Glomerular visceral epithelial cell (primary cell): ENCODE data around the gene CALR3.
"Not testable (repeated sequence)": the region's sequence is repeated elsewhere in the genome, so short reads cannot be mapped to it uniquely, and the experiment has no call there.

Experiments used
- DNase-seq: peaks from one replicate; pipeline ENCODE4 v3.0.0-alpha.2; 2016; ENCODE audit errors: extremely low spot score

CALR3 gene, protein sequence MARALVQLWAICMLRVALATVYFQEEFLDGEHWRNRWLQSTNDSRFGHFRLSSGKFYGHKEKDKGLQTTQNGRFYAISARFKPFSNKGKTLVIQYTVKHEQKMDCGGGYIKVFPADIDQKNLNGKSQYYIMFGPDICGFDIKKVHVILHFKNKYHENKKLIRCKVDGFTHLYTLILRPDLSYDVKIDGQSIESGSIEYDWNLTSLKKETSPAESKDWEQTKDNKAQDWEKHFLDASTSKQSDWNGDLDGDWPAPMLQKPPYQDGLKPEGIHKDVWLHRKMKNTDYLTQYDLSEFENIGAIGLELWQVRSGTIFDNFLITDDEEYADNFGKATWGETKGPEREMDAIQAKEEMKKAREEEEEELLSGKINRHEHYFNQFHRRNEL

DNA sequence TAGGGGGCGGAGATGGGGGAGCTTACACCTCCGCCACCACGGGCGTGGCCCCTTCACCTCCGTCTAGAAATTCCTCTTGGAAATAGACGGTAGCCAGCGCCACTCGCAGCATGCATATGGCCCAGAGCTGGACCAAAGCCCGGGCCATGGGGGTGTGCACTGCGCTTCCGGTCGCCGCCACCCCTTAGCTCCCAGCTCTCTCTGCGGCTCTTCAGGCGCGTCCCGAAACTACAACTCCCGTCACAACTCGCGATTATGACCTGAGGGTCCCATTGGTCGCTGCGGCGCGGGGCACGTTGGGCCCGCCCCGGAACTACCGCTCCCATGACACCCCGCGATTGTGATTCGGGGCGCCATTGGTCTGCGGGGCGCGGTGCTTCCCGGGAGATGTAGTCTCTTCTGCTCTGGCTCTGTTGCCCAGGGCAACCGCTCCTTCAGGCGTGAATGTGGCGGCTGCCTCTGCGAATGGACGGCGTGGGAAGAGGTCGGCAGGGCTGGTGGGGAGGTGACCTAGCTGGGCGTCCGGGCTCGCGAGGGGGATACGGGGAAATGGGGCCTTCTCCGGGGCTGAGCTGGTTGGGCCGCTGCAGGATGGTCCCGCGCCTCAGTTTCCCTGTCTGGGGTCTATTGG is at the start of gene CALR3, which contains the start of gene C19orf44:
CALR3 (minus strand) TSS at position 186 of the 631 bp plus-strand sequence; CDS start at position 148, 38 bp downstream.
C19orf44 (plus strand) TSS at position 413 of the 631 bp plus-strand sequence. CDS start 4,399 bp downstream, outside the sequence.
- DNase-seq: peak; percentile 99

DNA sequence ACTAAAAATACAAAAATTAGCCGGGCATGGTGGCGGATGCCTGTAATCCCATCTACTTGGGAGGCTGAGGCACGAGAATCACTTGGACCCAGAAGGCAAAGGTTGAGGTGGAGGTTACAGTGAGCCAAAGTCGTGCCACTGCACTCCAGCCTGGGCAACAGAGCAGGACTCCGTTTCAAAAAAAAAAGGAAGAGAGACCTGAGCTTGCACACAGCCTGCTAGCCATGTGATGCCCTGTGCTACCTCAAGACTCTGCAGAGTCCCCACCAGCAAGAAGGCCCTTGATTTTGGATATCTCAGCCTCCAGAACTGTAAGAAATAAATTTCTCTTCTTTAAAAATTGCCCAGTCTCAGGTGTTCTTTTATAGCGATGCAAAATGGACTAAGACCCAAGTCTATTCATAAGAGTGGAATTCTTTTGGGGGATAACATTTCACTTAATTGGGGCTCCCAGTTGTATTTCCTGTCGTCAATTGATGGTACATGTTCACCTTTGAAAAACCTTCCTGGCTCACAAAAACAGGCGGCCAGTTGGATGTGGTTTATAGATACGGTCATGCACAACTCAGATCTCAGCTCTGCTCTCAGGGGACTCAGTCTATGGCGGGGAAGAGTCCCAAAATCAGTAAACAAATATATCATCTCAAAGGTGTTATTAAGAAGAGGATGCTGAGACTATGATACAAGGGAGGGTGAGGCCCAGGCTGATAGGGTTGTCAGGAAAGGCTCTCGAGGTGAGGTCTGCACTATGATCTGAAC is 48.7 kb upstream of the CALR3 start:
- no peak for DNase-seq

DNA sequence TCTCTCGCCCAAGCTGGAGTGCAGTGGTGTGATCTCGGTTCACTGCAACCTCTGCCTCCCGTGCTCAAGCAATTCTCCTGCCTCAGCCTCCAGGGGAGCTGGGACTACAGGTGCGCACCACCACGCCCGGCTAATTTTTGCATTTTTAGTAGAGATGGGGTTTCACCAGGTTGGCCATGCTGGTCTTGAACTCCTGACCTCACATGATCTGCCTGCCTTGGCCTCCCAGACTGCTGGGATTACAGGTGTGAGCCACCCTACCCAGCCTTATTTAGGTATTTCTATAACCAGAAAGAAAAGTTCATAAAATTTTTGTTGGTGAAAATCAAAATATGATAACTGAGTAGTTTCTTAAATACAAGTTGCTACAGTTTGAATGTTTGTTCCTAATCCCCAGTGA is 47.8 kb upstream of the CALR3 start:
- not testable (repeated sequence) for DNase-seq

DNA sequence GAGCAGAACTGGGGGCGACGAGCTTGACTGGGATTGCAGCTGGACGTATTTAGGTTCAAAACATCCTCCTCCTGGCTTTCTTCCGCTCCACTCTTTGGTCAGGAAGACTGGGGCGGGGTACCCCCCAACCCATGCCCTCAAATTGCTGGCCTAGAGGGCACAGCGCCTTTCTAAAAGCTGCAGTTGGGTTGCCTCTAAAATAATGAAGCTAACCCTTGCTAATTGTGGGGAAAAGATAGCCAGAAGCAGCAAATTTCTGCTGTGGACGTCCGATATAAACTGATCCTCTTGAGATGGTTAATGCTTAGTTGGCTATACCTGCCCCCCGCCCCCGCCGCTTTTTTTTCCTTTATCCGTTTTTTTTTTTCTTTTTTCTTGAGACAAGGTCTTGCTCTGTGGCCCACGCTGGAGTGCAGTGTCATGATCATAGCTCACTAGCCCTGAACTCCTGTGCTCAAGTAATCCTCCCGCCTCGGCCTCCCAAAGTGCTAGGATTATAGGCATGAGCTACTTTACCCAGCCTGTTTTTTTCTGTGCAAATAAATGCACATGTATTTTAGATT is 47.0 kb upstream of the CALR3 start:
- peak; percentile 16 for DNase-seq

DNA sequence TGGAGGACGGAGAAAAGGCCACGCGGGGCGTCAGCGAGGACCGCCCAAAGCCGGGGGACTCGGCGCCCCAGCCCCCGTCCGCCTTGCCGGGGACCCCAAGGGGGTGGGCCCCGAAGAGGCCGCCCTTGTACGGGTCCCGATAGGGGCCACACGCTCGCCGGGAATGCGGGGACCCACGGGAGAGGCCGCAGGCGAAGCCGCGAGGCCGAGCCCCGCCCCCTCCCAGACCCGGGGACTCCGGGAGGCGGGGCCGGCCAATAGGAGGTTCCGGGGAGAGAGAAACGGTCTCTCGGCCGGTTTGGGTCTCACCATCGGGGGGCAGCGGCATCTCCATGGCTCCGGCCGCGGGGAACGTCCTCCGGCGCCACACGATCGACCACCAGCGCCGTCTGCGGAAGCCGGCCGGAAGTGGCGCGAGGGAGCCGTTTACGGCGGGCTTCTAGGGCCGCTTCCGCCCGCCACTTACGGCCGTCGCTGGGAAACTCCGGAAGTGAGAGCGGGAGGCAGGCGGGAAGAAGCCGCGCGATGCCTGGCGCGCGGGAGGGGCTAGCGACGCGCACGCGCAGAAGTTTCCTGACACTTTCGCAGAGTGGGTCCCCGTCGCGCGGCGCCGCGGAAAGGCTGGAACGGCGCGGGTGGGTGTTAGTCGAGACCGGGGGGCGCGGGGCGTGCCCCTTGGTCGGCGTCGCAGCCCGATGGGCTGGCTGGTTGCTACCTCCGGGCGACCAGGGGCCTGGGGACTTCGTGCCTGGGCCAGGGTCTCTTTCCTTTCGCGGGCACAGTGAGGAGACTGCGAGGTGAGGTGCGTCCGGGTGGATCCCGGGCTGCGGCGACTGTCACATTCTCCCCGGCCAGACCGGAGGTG is 46.3 kb upstream of the CALR3 start, which contains the start of gene CHERP:
CHERP (minus strand) TSS at position 393 of the 865 bp plus-strand sequence; CDS start at position 334, 59 bp downstream.
- peak; percentile 95 for DNase-seq

DNA sequence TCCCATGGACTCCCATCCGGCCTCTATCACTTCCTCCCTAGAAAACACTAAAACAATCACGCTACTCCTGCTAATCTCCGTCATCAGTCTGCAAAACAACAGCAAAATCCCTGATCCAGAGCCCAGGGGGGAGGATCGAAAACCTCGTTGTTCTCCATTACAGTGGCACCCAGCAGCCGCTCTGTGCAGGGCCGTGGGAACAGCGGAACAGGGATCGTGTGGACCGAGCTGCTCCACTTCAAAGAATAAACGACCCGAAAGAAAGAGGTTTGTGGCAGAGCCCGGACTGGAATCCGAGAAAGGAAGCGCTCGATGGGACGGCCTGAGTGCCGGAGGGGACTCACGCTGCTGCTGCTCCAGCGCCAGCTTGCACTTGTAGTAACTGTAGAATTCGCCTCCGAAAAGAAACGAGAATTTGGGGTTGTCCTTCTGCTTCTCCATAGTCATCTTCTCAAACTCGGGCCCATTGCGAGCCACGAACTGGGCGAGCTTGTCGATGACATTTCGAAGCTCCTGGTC is 45.6 kb upstream of the CALR3 start:
- DNase-seq: peak; percentile 22

DNA sequence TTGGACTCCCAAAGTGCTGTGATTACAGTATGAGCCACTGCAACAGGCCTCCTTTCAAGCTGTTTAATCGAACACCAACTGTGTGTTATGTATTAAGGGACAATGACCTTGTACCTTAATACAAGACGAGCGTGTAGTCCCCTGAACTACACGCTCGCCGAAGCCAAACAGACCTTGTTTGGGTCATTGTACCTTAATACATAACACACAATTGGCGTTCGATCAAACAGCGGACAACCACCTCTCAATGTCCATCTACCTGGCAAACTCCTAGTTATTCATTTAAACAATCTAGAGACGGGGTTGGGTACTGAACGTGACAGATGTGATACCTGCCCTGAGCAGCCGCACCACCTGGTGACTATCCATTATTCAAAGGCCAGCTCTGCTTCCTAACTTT is 45.0 kb upstream of the CALR3 start:
- DNase-seq: no peak

DNA sequence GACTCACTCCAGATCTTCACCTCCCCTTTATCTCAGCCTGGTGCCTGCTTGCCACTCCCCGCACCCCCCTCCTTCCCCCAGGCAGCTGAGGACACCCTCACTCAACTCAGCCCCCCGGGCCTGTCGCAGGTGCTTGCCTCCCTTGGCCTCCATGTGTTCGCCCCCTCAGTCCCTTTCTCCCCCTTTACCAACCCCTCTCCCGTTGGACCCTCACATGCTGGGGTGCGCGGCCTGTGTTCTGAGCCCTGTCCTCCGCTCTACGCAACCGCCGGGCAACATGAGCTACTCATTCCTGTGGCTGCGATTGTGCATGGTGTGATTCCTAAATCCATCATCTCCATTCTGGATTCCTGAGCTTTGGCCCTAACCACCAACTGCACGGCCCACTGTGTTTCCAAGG is 41.1 kb upstream of the CALR3 start:
- DNase-seq: no peak

DNA sequence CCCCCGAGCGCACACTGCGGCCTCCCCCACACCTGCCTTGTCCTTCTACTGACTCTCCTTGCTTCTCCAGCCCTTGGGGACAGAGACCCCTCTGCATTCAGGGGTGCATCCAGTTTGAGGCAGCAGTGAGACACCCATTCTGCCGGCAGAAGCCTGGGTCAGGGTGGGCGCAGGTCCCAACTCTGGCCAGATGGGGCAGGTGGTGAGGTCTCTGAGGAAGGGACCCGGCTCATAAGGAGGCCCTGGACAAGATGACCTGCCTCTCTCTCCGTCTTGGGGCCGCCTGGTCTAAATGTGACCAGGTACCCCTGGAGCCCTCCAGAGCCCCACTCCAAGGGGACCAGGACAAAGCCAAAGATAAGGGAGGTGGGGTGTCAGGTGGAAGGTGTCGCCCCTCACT is 40.2 kb upstream of the CALR3 start:
- no peak for DNase-seq

DNA sequence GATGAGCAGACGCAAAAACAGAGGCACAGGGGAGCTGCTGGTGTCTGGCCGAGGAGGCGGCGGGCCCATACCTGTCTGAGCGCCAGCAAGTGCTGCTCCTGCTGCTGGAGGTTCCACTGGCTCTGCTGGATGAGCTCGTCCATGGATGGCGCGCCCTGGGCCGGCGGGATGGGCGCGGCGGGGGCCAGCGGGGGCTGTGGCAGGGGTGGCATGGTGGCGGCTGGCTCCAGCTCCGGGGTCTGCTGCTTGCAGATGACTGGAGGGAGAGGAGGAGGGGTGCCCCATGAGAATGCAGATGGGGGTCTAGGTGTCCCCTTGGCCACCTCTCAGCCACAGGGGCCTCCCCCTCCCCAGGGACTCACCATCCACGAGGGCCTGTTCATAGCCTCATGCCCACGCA is 39.4 kb upstream of the CALR3 start:
- no peak for DNase-seq

DNA sequence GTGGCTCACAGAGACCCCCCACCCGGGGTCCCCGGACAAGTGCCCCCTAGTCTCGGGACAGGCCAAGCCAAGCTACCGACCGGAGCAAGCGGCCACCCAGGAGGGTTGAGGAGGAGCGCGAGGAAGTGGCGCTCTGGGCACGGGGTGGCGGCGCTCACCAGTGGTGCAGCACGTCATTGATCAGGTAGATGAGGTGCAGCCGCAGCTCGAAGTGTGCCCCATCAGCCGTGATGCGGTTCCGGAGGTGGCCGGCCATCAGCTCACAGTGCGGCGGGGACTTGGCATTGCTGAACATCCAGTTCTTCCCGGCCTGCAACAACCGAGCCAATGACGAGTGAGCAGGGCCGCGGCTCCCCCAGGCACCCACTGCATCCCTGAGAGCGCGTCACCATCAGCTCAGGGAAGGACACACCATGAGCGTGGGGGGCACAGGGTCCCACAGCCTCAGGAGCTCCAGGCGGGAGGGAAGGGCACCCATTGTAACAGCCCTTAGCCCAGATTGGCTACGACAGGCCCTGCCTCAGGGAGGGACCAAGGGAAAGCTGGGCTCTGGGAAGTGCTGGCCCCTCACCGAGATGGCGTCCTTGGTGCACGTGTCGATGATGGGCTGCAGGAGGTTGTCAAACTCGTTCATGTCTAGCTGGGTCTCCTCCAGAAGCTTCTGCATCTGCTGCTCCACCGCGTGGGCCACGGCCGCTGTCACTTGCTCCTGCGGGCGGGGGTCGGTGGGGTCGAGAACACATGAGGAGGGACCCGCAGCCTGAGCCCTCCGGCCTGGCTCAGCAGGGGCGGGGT is 36.7 kb upstream of the CALR3 start:
- no peak for DNase-seq

DNA sequence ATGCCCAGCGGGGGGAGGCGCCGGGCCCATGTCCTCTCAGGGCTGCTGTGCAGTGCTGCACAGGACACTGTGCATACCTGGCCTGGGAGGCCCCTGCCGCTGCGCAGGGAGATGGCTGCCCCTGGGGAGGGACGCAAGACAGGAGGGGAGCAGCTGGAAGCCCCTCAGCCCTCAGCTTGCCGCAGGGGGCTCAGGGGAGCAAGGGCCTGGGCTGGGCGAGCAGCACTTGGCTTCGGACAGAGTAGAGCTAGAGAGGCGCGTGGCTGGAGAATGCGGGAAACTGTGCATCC is 35.4 kb upstream of the CALR3 start:
- no peak for DNase-seq

DNA sequence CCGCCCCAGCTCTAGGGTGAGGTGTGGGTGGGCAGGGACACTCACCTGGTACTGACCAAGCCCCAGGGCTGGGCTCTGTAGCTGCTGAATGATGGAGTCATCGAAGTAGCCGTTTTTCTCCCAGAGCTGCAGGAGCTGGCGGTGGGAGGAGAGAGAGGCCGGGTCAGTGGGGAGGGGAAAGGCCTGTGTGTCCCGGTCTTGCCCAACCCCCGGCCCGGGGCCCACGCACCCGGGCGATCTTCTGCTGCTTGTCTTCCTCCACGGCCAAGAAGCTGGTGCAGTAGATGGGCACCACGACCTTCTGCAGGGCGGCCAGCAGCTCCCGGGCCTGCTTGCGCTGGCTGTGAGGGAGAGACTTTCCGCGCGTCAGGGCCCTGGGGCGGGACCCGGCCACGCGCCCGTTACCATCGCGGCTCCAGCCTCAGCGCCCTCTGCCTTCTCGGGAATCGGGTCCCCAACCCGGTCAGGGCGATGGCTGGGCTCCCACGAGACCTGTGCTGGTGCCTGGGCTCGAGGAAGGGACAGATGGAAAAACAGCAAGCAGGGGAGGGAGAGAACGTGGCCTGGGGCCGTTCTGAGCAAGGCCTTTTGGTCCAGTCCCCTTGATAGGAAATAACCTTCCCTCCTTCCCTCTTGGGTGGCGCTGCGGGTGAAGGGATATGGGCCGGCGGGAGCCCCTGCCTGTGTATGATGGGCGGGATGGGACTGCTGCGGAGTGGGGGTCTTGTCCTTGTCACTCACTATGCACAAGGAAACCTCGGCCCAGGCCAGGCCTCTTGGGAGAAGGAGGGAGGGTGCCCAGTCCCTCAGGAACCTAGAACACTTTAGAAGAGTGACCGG is 34.8 kb upstream of the CALR3 start:
- no peak for DNase-seq

DNA sequence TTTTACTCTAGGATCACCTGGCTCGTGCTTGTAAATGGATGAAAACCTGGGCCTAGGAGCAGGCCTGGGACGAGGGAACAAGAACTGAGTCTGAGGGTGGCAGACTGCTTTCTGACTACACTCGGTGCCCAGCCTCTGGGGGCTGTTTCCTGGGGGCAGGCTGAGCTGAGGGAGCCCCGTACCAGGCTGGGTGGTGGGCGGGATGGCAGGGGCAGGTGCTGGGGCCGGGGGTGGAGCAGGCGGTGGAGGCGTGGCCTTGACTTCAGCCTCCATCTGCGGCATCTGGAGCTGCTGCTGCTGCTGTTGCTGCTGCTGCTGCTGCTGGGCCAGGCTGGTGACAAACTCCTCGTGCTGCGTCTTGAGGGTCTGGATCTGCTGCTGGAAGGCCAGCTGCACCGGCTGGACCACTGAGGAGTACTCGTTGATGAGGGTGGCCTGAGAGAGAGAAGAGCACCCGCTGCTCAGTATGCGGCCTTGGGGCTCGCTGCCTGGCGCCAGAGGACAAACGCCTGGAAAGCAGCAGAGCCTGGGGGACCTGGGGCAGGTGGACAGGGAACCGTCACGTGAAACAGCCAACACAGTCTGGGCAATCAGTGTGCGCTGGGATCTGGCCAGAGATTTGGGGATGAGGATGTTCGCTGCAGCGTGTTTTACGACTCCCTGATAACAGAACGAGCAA is 33.6 kb upstream of the CALR3 start:
- DNase-seq: no peak

DNA sequence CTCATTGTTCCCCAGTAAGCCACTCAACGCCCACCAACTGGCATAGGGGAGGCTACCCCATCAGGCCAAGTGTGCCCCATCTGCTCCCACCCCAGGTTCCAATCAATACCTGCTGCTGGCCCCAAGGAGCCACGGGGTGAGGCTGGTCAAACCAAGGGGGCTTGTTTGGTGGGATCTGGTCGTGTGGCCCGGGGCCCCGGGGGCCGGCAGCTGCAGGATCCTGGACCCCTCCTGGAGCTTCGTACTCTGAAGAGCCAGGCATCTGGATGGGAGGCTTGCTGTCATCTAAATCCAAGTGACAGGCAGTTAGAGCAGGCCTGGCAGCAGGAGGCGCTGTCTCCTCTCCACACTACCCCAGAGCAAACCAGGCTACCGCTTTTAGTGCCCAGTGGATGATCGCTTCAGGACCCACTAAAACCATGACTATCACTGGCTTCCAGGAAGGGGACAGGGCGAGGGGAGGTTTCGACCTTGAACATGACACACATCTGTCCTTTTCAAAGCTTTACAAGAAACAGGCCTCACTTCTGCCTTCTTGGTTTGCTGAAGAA is 32.1 kb upstream of the CALR3 start:
- DNase-seq: no peak

DNA sequence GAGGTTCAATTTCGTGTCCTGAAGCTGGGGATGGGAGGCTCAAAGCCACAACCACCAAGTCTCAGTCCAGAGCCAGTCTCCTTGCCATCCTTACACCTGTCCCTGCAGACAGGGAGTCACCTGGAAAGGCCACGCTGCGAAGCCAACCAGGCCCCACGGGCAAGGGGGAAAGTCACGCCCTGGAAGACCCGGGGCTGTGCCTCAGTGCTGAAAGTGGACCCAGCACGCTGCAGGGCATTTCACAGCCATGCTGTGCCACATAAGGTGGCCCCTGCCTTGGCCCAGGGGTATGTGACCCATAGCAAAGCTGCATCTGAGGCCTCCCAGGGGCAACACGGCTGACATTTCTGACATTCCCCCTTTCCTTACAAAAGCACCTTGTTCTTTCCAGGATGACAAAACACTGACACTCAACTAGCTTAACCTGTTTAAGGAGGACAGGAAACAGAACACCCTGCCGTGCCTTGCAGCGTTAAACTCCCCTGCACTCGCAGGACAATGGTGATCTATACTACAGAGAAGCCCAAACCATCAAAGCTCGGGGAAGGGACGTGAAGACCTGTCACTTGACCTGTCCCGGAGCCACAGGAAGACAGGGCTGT is 31.5 kb upstream of the CALR3 start:
- DNase-seq: no peak

DNA sequence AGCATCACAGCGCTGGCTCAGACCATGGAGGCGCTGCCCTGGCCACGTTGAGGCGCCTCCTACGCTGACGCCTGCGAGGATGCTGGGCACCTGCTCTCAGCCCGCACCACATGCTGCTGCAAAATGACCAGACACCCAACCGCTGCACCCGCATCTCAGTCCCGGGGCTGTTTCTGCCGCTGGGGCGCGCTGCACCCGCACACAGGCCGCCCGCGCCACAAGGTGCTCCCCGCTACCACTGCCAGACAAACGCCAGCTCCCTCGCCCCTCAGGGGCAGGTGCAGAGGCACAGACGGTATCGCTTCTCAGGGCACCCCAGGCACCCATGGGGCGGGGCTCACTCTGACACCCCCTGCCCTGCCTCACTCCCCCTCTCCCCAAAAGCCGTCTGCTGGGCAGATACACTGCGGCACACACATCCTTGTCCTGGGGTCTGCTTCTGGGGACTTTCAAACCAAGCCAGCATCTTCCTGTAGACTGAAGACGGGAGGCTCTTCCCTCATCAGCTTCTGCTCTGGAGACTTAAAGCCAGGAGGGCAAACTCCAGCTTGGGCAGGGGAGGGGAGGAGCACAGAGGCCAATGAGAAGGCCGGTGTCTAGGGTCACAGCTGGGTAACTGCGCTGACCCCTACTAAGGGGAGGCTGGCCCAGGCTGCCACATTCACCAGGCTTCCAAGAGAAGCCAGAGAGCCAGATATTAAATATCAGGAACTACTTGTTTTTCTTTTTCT is 29.9 kb upstream of the CALR3 start:
- no peak for DNase-seq
